NCI-H748 (cell line): ENCODE data around the gene PLPPR2.
"Not testable (repeated sequence)": the region's sequence is repeated elsewhere in the genome, so short reads cannot be mapped to it uniquely, and the experiment has no call there.

Experiments
- DNase-seq: peaks from one replicate; lab custom pipeline; 2025; ENCODE audit not compliant: unreplicated experiment; lab: John Stamatoyannopoulos, UW

PLPPR2 gene

GRCh38 chr19:11397089-11397610 is 41.9 kb downstream of the PLPPR2 start:
- no peak for DNase-seq

- DNase-seq = no peak
Observed at GRCh38 chr19:11399667-11400066, 44.4 kb downstream of the PLPPR2 start.

GRCh38 chr19:11400798-11401197 is 45.6 kb downstream of the PLPPR2 start:
- DNase-seq = no peak

- no peak for DNase-seq
Observed at GRCh38 chr19:11401808-11402543, 46.7 kb downstream of the PLPPR2 start.

GRCh38 chr19:11404588-11405222 is 49.5 kb downstream of the PLPPR2 start:
- no peak for DNase-seq

GRCh38 chr19:11405846-11406643 is 50.8 kb downstream of the PLPPR2 start:
- DNase-seq = no peak

- not testable (repeated sequence) for DNase-seq
Observed at GRCh38 chr19:11406703-11407236, 51.5 kb downstream of the PLPPR2 start.

GRCh38 chr19:11408591-11408990 is 53.4 kb downstream of the PLPPR2 start:
- no peak for DNase-seq

GRCh38 chr19:11410682-11411081 is 55.5 kb downstream of the PLPPR2 start:
- DNase-seq = no peak

- DNase-seq = no peak
Observed at GRCh38 chr19:11414544-11414943, 59.3 kb downstream of the PLPPR2 start.
